ENCODE results near the gene MSH4.
A peak's percentile ranks its signal among the peaks of the same experiment; 100 is the strongest.
"Not testable (repeated sequence)": the region's sequence is repeated elsewhere in the genome, so short reads cannot be mapped to it uniquely, and the experiment has no call there.

MSH4 gene

GRCh38 chr1:75797606-75798216 lies 1.0 kb downstream of the MSH4 start:
- DNase-seq, result no peak

- DNase-seq, result not testable (repeated sequence)
Observed at GRCh38 chr1:75801480-75801879, 4.8 kb downstream of the MSH4 start.

GRCh38 chr1:75808921-75809320 lies 12.2 kb downstream of the MSH4 start:
- no peak for DNase-seq

- not testable (repeated sequence) for DNase-seq
Observed at GRCh38 chr1:75810113-75810512, 13.4 kb downstream of the MSH4 start.

GRCh38 chr1:75811211-75811981 lies 14.7 kb downstream of the MSH4 start:
- DNase-seq, result no peak

GRCh38 chr1:75812065-75812464 lies 15.4 kb downstream of the MSH4 start:
- no peak for DNase-seq

- not testable (repeated sequence) for DNase-seq
Observed at GRCh38 chr1:75823596-75823995, 26.9 kb downstream of the MSH4 start.

GRCh38 chr1:75836528-75837100 lies 39.9 kb downstream of the MSH4 start:
- peak; percentile 27 for DNase-seq

- peak; percentile 72 for DNase-seq
Observed at GRCh38 chr1:75838079-75838478, 41.4 kb downstream of the MSH4 start.

GRCh38 chr1:75841421-75841820 lies 44.7 kb downstream of the MSH4 start:
- no peak for DNase-seq

- DNase-seq, result no peak
Observed at GRCh38 chr1:75845576-75845975, 48.9 kb downstream of the MSH4 start.

- peak; percentile 60 for DNase-seq
Observed at GRCh38 chr1:75855010-75855409, 58.3 kb downstream of the MSH4 start.

GRCh38 chr1:75855734-75856133 lies 59.1 kb downstream of the MSH4 start:
- no peak for DNase-seq

GRCh38 chr1:75861831-75862230 lies 65.1 kb downstream of the MSH4 start:
- no peak for DNase-seq

GRCh38 chr1:75870951-75871350 lies 74.3 kb downstream of the MSH4 start:
- DNase-seq, result no peak

- no peak for DNase-seq
Observed at GRCh38 chr1:75879985-75880384, 83.3 kb downstream of the MSH4 start.

GRCh38 chr1:75884437-75884836 lies 87.8 kb downstream of the MSH4 start:
- no peak for DNase-seq

- no peak for DNase-seq
Observed at GRCh38 chr1:75901371-75901770, 104.7 kb downstream of the MSH4 start.

GRCh38 chr1:75908717-75909152 lies 112.1 kb downstream of the MSH4 start:
- peak; percentile 80 for DNase-seq

GRCh38 chr1:75916834-75917233 lies 120.2 kb downstream of the MSH4 start:
- no peak for DNase-seq

- DNase-seq, result no peak
Observed at GRCh38 chr1:75922698-75923097, 126.0 kb downstream of the MSH4 start.

GRCh38 chr1:75932304-75932703 lies 135.6 kb downstream of the MSH4 start, which contains the start of gene ASB17:
Gene ASB17 (minus strand): TSS chr1:75932404. CDS start chr1:75932291, 113 bp downstream.
- no peak for DNase-seq

- DNase-seq, result no peak
Observed at GRCh38 chr1:75937034-75937433, 140.4 kb downstream of the MSH4 start.

GRCh38 chr1:75943037-75943436 lies 146.4 kb downstream of the MSH4 start:
- DNase-seq, result peak; percentile 92

Measured in OCI-M1 (cell line).